Osteoblast (primary cell): ENCODE data around the gene DIPK1B. TPM values are rescaled to one million over a fixed set of nuclear protein-coding genes. Genes with fewer than 3 reads are reported as not detected.
"Not testable (repeated sequence)": the region's sequence is repeated elsewhere in the genome, so short reads cannot be mapped to it uniquely, and the experiment has no call there.

Source experiments
- DNase-seq: peaks from one replicate; pipeline ENCODE4 v3.0.0; 2011; ENCODE audit warnings: low spot score, mixed read lengths; ENCODE audit not compliant: insufficient read length; ENCODE audit errors: missing footprints
- H2AFZ ChIP-seq: 2 replicates; pipeline ENCODE4 v1.6.0; 2011; ENCODE audit warnings: mild to moderate bottlenecking, low read length
- H3K27ac ChIP-seq: 2 replicates; pipeline ENCODE4 v1.5.1; 2011; ENCODE audit warnings: mild to moderate bottlenecking, low read depth, low read length, moderate library complexity
- H3K27me3 ChIP-seq: 2 replicates; pipeline ENCODE4 v1.6.0; 2012; ENCODE audit warnings: mild to moderate bottlenecking, control low read depth, inconsistent platforms, low read length, moderate library complexity; ENCODE audit not compliant: insufficient read depth
- H3K36me3 ChIP-seq: 2 replicates; pipeline ENCODE4 v1.5.1; 2011; ENCODE audit warnings: mild to moderate bottlenecking, low read length, control low read depth, moderate library complexity; ENCODE audit not compliant: insufficient read depth
- H3K4me1 ChIP-seq: 2 replicates; pipeline ENCODE4 v1.5.1; 2011; ENCODE audit warnings: mild to moderate bottlenecking, low read length, control low read depth, moderate library complexity; ENCODE audit not compliant: insufficient read depth
- H3K4me2 ChIP-seq: 2 replicates; pipeline ENCODE4 v1.6.0; 2011; ENCODE audit warnings: mild to moderate bottlenecking, low read length; ENCODE audit not compliant: insufficient read depth
- H3K4me3 ChIP-seq: fragments of 200-600 bp; sonication (generic); 3 replicates; pipeline ENCODE4 v1.5.1; 2012; ENCODE audit warnings: mild to moderate bottlenecking, low read length, inconsistent platforms; ENCODE audit not compliant: insufficient read depth
- H3K79me2 ChIP-seq: 2 replicates; pipeline ENCODE4 v1.6.0; 2012; ENCODE audit warnings: mild to moderate bottlenecking, low read length, control low read depth, inconsistent platforms; ENCODE audit not compliant: insufficient read depth
- H3K9me3 ChIP-seq: 2 replicates; pipeline ENCODE4 v1.5.1; 2011; ENCODE audit warnings: low read depth, low read length, control low read depth
- H4K20me1 ChIP-seq: 2 replicates; pipeline ENCODE4 v1.6.0; 2012; ENCODE audit warnings: mild to moderate bottlenecking, low read length, control low read depth; ENCODE audit not compliant: insufficient read depth
- CTCF ChIP-seq: IDR thresholded peaks from 2 replicates; pipeline ENCODE4 v1.5.1; 2011; ENCODE audit warnings: mild to moderate bottlenecking, low read depth, low read length, moderate library complexity; ENCODE audit errors: extremely low read depth
- total RNA-seq: library from RNA; depleted of rRNA; stranded (reverse); fragments of >200 nt; gene quantifications from 2 replicates; pipeline ENCODE4 v1.2.3, GENCODE V29; 2012

Gene DIPK1B
- total RNA-seq, 1 donor = not detected

DNA sequence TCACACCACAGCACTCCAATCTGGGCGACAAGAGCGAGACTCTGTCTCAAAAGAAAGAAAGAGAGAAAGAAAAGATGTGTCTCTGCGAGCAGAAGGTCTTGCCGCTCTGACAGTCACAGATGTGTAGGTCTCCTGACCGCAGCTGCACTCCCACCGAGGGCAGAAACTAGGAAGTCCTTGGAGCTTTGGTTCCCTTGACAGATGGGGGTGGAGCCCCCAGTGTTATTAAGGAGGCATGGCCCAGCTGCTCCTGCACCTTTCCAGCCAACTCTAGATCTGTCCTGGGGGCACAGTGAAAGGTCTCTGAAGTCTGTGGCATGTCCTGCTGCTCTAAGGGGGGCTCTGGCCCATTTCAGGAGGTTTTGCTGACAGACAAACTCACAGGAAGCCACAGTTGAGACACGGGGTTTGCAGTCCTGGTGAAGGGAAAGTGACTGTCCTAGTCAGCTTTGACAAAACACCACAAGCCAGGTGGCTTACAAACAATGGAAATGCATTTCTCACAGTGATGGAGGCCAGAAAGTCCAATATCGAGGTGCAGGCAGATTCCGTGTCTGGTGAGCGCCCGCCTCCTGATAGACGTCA lies 9.0 kb upstream of the DIPK1B start:
- DNase-seq = no peak
- no peak overlapping the region for H2AFZ ChIP-seq
- H3K36me3 ChIP-seq = no peaks in the 10 kb centered on the region
- no peak overlapping the region for H3K4me2 ChIP-seq
- no peak overlapping the region for H3K4me3 ChIP-seq
- no peaks in the 10 kb centered on the region for H3K9me3 ChIP-seq
- no peaks in the 10 kb centered on the region for H4K20me1 ChIP-seq
- no peak for TF ChIP-seq CTCF
- H3K4me1 ChIP-seq = no peaks in the 10 kb centered on the region
- no peaks in the 10 kb centered on the region for H3K79me2 ChIP-seq
- peaks cover 15% of the 10 kb centered on the region for H3K27me3 ChIP-seq
- H3K27ac ChIP-seq = no peak overlapping the region

DNA sequence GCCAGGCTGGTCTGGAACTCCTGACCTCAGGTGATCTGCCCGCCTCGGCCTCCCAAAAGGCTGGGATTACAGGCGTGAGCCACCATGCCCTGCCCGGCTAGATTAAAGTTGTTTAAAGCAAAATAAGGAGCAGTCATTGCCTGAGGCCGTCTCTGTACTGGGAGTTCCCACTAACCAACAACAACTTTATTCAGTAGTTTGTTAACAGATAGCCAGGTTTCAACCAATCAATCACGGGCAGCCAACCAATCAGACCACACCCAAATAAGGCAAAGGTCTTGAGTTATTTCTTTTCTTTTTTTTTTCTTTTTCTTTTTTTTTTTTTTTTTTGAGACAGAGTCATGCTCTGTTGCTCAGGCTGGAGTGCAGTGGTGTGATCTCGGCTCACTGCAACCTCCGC lies 7.6 kb upstream of the DIPK1B start:
- not testable (repeated sequence) for H3K9me3 ChIP-seq, H3K4me3 ChIP-seq, DNase-seq, H3K36me3 ChIP-seq, H3K4me1 ChIP-seq, H2AFZ ChIP-seq, H3K27ac ChIP-seq, H3K79me2 ChIP-seq, H3K4me2 ChIP-seq, H4K20me1 ChIP-seq
- peaks cover 15% of the 10 kb centered on the region for H3K27me3 ChIP-seq

DNA sequence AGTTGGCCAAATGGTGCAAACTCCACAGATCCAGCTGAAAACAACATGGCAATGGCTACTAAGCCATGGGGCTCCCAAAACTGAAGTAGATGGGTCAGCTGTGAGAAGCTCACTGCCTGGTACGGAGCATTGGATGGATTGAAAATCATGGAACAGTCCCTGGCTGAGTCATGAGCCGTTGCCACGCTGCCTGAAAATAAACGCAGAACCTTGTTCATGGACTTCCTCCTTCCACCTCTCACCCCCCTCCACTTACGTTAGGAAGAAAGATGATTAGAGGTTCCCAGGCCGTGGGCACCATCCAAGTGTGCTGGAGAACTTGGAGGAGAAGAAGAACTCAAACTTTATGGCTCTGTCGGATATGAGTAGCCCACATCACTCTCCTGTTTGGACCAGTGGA lies 6.8 kb upstream of the DIPK1B start:
- TF ChIP-seq CTCF = no peak
- no peaks in the 10 kb centered on the region for H3K79me2 ChIP-seq
- no peak overlapping the region for H3K4me2 ChIP-seq
- H4K20me1 ChIP-seq = no peaks in the 10 kb centered on the region
- no peaks in the 10 kb centered on the region for H3K4me1 ChIP-seq
- no peaks in the 10 kb centered on the region for H3K36me3 ChIP-seq
- no peak overlapping the region for H3K4me3 ChIP-seq
- no peaks in the 10 kb centered on the region for H3K9me3 ChIP-seq
- H3K27me3 ChIP-seq = peaks cover 12% of the 10 kb centered on the region
- H2AFZ ChIP-seq = no peak overlapping the region
- no peak for DNase-seq
- no peak overlapping the region for H3K27ac ChIP-seq

- H3K27ac ChIP-seq = no peak overlapping the region
- no peak overlapping the region for H3K4me2 ChIP-seq
- peaks cover 11% of the 10 kb centered on the region for H3K27me3 ChIP-seq
- no peaks in the 10 kb centered on the region for H3K79me2 ChIP-seq
- no peaks in the 10 kb centered on the region for H3K4me1 ChIP-seq
- TF ChIP-seq CTCF = no peak
- H3K36me3 ChIP-seq = no peaks in the 10 kb centered on the region
- H3K9me3 ChIP-seq = no peaks in the 10 kb centered on the region
- no peak overlapping the region for H2AFZ ChIP-seq
- H3K4me3 ChIP-seq = no peak overlapping the region
- H4K20me1 ChIP-seq = no peaks in the 10 kb centered on the region
- no peak for DNase-seq
Observed at GRCh38 chr9:136707011-136707410, 5.4 kb upstream of the DIPK1B start.
